Lower leg skin (tissue), 4 donors: ENCODE measurements around the gene RPL36A. TPM values are rescaled to one million over a fixed set of nuclear protein-coding genes. Genes with fewer than 3 reads are reported as not detected.

Experiments
- DNase-seq, 2 donors: peaks; one replicate each; pipeline ENCODE4 v3.0.0-alpha.2; 2019; ENCODE audit warnings: low spot score in 2 of 2
- H3K4me3 ChIP-seq: fragments of 200-600 bp; sonication (generic); 2 replicates; pipeline ENCODE4 v1.5.1; 2017; ENCODE audit warnings: mild to moderate bottlenecking, low read depth; ENCODE audit not compliant: poor library complexity, severe bottlenecking
- CTCF ChIP-seq, 3 donors: fragments of 450-650 bp; IDR thresholded peaks; one replicate each; pipeline ENCODE4 v1.5.1; 2016; ENCODE audit warnings: antibody characterized with exemption in 3 of 3, mild to moderate bottlenecking in 3 of 3, moderate library complexity in 2 of 3
- POLR2A ChIP-seq, 2 donors: fragments of 450-650 bp; IDR thresholded peaks; one replicate each; pipeline ENCODE4 v1.6.1; 2016 to 2017; ENCODE audit warnings: antibody characterized with exemption in 2 of 2, mild to moderate bottlenecking in 1 of 2, moderate library complexity in 1 of 2
- WGBS, 2 donors: methylation state at CpG; one replicate each; pipeline ENCODE4 v1.1.5; 2018; 5-methylcytosine and 5-hydroxymethylcytosine counted together
- intact Hi-C: fragments of 100-400 bp; cut with DNase I; formaldehyde crosslinking; loops from one replicate; pipeline ENCODE4 v1.15.0; 2023; ENCODE audit warnings: low total_unique reads
- total RNA-seq, 4 donors: library from RNA; depleted of rRNA; stranded (reverse); fragments of >200 nt; gene quantifications; one replicate each; pipeline ENCODE4 v1.1.0, GENCODE V29; 2016

Gene RPL36A
- total RNA-seq, 4 donors from 2014 or later = 1,158 to 5,300 (median 1,747) TPM

GRCh38 chrX:101359966-101360365, 30.8 kb upstream of the RPL36A start:
- no peak for DNase-seq
- intact Hi-C loops = no loop called here
- no peak for TF ChIP-seq POLR2A (IDR thresholded peaks at IDR 0.05)
- 48 to 57% methylated on average over 1 of the region's 1 CpG for WGBS, 2 donors
- H3K4me3 ChIP-seq = no peak overlapping the region

- intact Hi-C loops = no loop called here
- no peak for DNase-seq
- TF ChIP-seq CTCF (IDR thresholded peaks at IDR 0.05) = no peak
- no peak for TF ChIP-seq POLR2A (IDR thresholded peaks at IDR 0.05)
- H3K4me3 ChIP-seq = no peak overlapping the region
- WGBS, 2 donors = 55 to 61% methylated on average over 7 of the region's 7 CpGs
Observed at GRCh38 chrX:101360390-101360789, 30.4 kb upstream of the RPL36A start.

- intact Hi-C loops = no loop called here
- TF ChIP-seq CTCF (IDR thresholded peaks at IDR 0.05) = no peak
- no peak for TF ChIP-seq POLR2A (IDR thresholded peaks at IDR 0.05)
- WGBS, 2 donors = 32 to 51% methylated on average over 3 of the region's 3 CpGs
- no peak overlapping the region for H3K4me3 ChIP-seq
- DNase-seq = no peak
Observed at GRCh38 chrX:101362116-101362515, 28.7 kb upstream of the RPL36A start.

- DNase-seq = no peak
- intact Hi-C loops = no loop called here
- H3K4me3 ChIP-seq = no peak overlapping the region
- no peak for TF ChIP-seq POLR2A (IDR thresholded peaks at IDR 0.05)
- no peak for TF ChIP-seq CTCF (IDR thresholded peaks at IDR 0.05)
Observed at GRCh38 chrX:101362757-101363156, 28.1 kb upstream of the RPL36A start.

- intact Hi-C loops = no loop called here
- no peak for DNase-seq
- no peak for TF ChIP-seq CTCF (IDR thresholded peaks at IDR 0.05)
- WGBS, 2 donors = 50 to 74% methylated on average over 1 of the region's 1 CpG
- no peak overlapping the region for H3K4me3 ChIP-seq
Observed at GRCh38 chrX:101365301-101365795, 25.5 kb upstream of the RPL36A start.

GRCh38 chrX:101368800-101369199, 22.0 kb upstream of the RPL36A start:
- intact Hi-C loops = no loop called here
- no peak overlapping the region for H3K4me3 ChIP-seq
- TF ChIP-seq POLR2A (IDR thresholded peaks at IDR 0.05) (no peak), CTCF (IDR thresholded peaks at IDR 0.05) (no peak)
- no peak for DNase-seq
